DOHH2 (cell line): ENCODE results near the gene IRAK3.

ENCODE experiments used
- H3F3A ChIP-seq: fragments of 200-600 bp; sonication (generic), shearing (Covaris generic); 2 replicates; pipeline ENCODE4 v1.6.0; 2016; ENCODE audit warnings: antibody characterized with exemption, mild to moderate bottlenecking; ENCODE audit not compliant: control insufficient read depth, insufficient read depth
- H3K27ac ChIP-seq: fragments of 200-600 bp; sonication (generic); 2 replicates; pipeline ENCODE4 v1.5.1; 2014; ENCODE audit warnings: low read depth, mild to moderate bottlenecking, low read length, moderate library complexity
- H3K27me3 ChIP-seq: fragments of 200-600 bp; sonication (generic); 2 replicates; pipeline ENCODE4 v1.6.1; 2014; ENCODE audit warnings: mild to moderate bottlenecking, low read length, mixed read lengths; ENCODE audit not compliant: control insufficient read depth
- H3K36me3 ChIP-seq: fragments of 200-600 bp; sonication (generic); 2 replicates; pipeline ENCODE4 v1.6.1; 2014; ENCODE audit warnings: mild to moderate bottlenecking, low read length, moderate library complexity, mixed read lengths; ENCODE audit not compliant: control insufficient read depth
- H3K4me1 ChIP-seq: fragments of 200-600 bp; sonication (generic); 2 replicates; pipeline ENCODE4 v1.6.1; 2014; ENCODE audit warnings: mild to moderate bottlenecking, low read length, mixed read lengths; ENCODE audit not compliant: control insufficient read depth
- H3K4me2 ChIP-seq: fragments of 200-600 bp; sonication (generic); 2 replicates; pipeline ENCODE4 v1.6.0; 2014; ENCODE audit warnings: mild to moderate bottlenecking, low read length, moderate library complexity
- H3K4me3 ChIP-seq: fragments of 200-600 bp; sonication (generic); 2 replicates; pipeline ENCODE4 v1.5.1; 2014; ENCODE audit warnings: mild to moderate bottlenecking, low read length, mixed read lengths
- H3K79me2 ChIP-seq: fragments of 200-600 bp; sonication (generic); 2 replicates; pipeline ENCODE4 v1.6.1; 2014; ENCODE audit warnings: mild to moderate bottlenecking, low read length, mixed read lengths; ENCODE audit not compliant: control insufficient read depth
- H3K9me2 ChIP-seq: fragments of 200-600 bp; sonication (generic); replicated peaks from 2 replicates; pipeline ENCODE4 v1.6.1; 2014; ENCODE audit warnings: mild to moderate bottlenecking, low read length, mixed read lengths; ENCODE audit not compliant: control insufficient read depth
- H3K9me3 ChIP-seq: fragments of 200-600 bp; sonication (generic); 2 replicates; pipeline ENCODE4 v1.6.1; 2014; ENCODE audit warnings: antibody characterized with exemption, low read length, mixed read lengths; ENCODE audit not compliant: control insufficient read depth, insufficient read depth
- H4K20me1 ChIP-seq: fragments of 200-600 bp; sonication (generic); 2 replicates; pipeline ENCODE4 v1.6.0; 2014; ENCODE audit warnings: low read depth, mild to moderate bottlenecking, antibody characterized with exemption, low read length, moderate library complexity; ENCODE audit not compliant: control insufficient read depth, insufficient read depth
- CTCF ChIP-seq: fragments of 200-600 bp; sonication (generic); IDR thresholded peaks from one replicate; pipeline ENCODE4 v1.5.1; 2014; ENCODE audit warnings: antibody characterized with exemption, mild to moderate bottlenecking, low read depth, low read length; ENCODE audit not compliant: poor library complexity, severe bottlenecking
- EZH2phosphoT487 ChIP-seq: fragments of 200-600 bp; sonication (generic); IDR thresholded peaks from 2 replicates; pipeline ENCODE4 v1.6.1; 2017; ENCODE audit warnings: borderline replicate concordance, mild to moderate bottlenecking, antibody characterized with exemption, low read length, moderate library complexity, mixed read lengths

Gene IRAK3

GRCh38 chr12:66144791-66145754, 43.9 kb upstream of the IRAK3 start:
- H3K27me3 ChIP-seq: no peaks in the 10 kb centered on the region
- peaks cover 22% of the 10 kb centered on the region for H3K9me3 ChIP-seq
- 0 out of 2 replicates have a peak, but pooled peaks cover 5% of the 10 kb centered on the region for H3F3A ChIP-seq
- H3K4me2 ChIP-seq: no peak overlapping the region
- no peaks in the 10 kb centered on the region for H3K9me2 ChIP-seq
- peaks cover 65% of the 10 kb centered on the region for H3K36me3 ChIP-seq
- peaks cover 6% of the 10 kb centered on the region for H3K4me1 ChIP-seq
- no peak overlapping the region for H3K4me3 ChIP-seq
- H3K79me2 ChIP-seq: peaks cover 3% of the 10 kb centered on the region; the same call in 1 of the 2 replicates
- TF ChIP-seq CTCF: peak; percentile 27
- no peak for TF ChIP-seq EZH2phosphoT487
- no peaks in the 10 kb centered on the region for H4K20me1 ChIP-seq
- no peak overlapping the region for H3K27ac ChIP-seq

GRCh38 chr12:66149702-66150398, 39.2 kb upstream of the IRAK3 start:
- peaks cover 10% of the 10 kb centered on the region for H3K4me1 ChIP-seq
- no peak for TF ChIP-seq CTCF
- TF ChIP-seq EZH2phosphoT487: no peak

GRCh38 chr12:66152732-66153131, 36.3 kb upstream of the IRAK3 start:
- no peak overlapping the region for H3K27ac ChIP-seq

More at GRCh38 chr12:66149702-66150398, 39.2 kb upstream of the IRAK3 start:
- Histone ChIP-seq H3K27ac (no peak overlapping the region), H3K4me3 (no peak overlapping the region), H3K79me2 (0 out of 2 replicates have a peak, but pooled peaks cover 4% of the 10 kb centered on the region), H3F3A (no peaks in the 10 kb centered on the region), H3K4me2 (no peak overlapping the region), H3K9me2 (no peaks in the 10 kb centered on the region), H3K36me3 (peaks cover 33% of the 10 kb centered on the region), H3K9me3 (no peaks in the 10 kb centered on the region), H4K20me1 (no peaks in the 10 kb centered on the region), H3K27me3 (no peaks in the 10 kb centered on the region)

More at GRCh38 chr12:66152732-66153131, 36.3 kb upstream of the IRAK3 start:
- no peak overlapping the region for H3K4me3 ChIP-seq
- H3K9me3 ChIP-seq: no peaks in the 10 kb centered on the region
- H4K20me1 ChIP-seq: no peaks in the 10 kb centered on the region
- peaks cover 4% of the 10 kb centered on the region; the same call in 1 of the 2 replicates for H3K4me1 ChIP-seq
- peaks cover 19% of the 10 kb centered on the region for H3K36me3 ChIP-seq
- no peaks in the 10 kb centered on the region for H3F3A ChIP-seq
- no peak overlapping the region for H3K4me2 ChIP-seq
- H3K27me3 ChIP-seq: no peaks in the 10 kb centered on the region
- no peak for TF ChIP-seq EZH2phosphoT487
- no peak for TF ChIP-seq CTCF
- H3K9me2 ChIP-seq: no peaks in the 10 kb centered on the region
- peaks cover 26% of the 10 kb centered on the region for H3K79me2 ChIP-seq
